GM12878 (cell line): ENCODE results near the gene DOCK2. TPM values are rescaled to one million over a fixed set of nuclear protein-coding genes. Genes with fewer than 3 reads are reported as not detected.

Experiments used
- ATAC-seq: fragments of 200-7000 bp; cut with Tn5 transposase; 3 replicates; pipeline ENCODE4 v1.9.1; 2020; ENCODE audit warnings: mild to moderate bottlenecking, moderate library complexity
- BruUV-seq: library from RNA; stranded (reverse); fragments of 400-500 nt; replicated peaks from 2 replicates; lab custom pipeline; 2021; lab: Mats Ljungman, UMichigan
- CTCF ChIA-PET: fragments of 300-600 bp; sonication (Branson Sonifier 250); formaldehyde crosslinking; extraction: SDS; loops from one replicate; lab custom pipeline; 2021; ENCODE audit warnings: inconsistent platforms; lab: Yijun Ruan, JAX
- POLR2A ChIA-PET: fragments of 350-600 bp; formaldehyde crosslinking; extraction: SDS; loops from one replicate; lab custom pipeline; 2021; ENCODE audit warnings: inconsistent platforms; lab: Charles Lee
- RAD21 ChIA-PET: fragments of 300-600 bp; sonication (Branson Sonifier 250); formaldehyde crosslinking; loops from one replicate; lab custom pipeline; 2023; ENCODE audit warnings: antibody characterized with exemption; ENCODE audit not compliant: unreplicated experiment; lab: Charles Lee
- SMC1A ChIA-PET: fragments of 300-600 bp; sonication (Branson Sonifier 250); formaldehyde crosslinking; loops from one replicate; lab custom pipeline; 2023; ENCODE audit not compliant: unreplicated experiment, uncharacterized antibody; lab: Charles Lee
- DNase-seq: peaks from one replicate; pipeline ENCODE4 v3.0.0-alpha.2; 2011; ENCODE audit warnings: low read depth, low spot score
- FAIRE-seq: peaks from 3 replicates; lab custom pipeline; 2011; peaks lifted over from hg19 to GRCh38; lab: Jason Lieb, UNC
- H2AFZ ChIP-seq: 2 replicates; pipeline ENCODE4 v1.6.0; 2011; ENCODE audit warnings: low read depth, low read length, control low read depth; ENCODE audit not compliant: control insufficient read depth
- H3K27ac ChIP-seq: 2 replicates; pipeline ENCODE4 v1.5.1; 2011; ENCODE audit warnings: control low read depth; ENCODE audit not compliant: control insufficient read depth, insufficient read depth
- H3K27me3 ChIP-seq, 2 experiments: replicated peaks in 1 of 2; 2 replicates each; pipeline versions ENCODE4 v1.6.0 to v1.6.1; 2011; ENCODE audit warnings: low read length in 1 of 2; ENCODE audit not compliant: control insufficient read depth in 2 of 2, insufficient read depth in 2 of 2
- H3K36me3 ChIP-seq, 2 experiments: 2 replicates each; pipeline ENCODE4 v1.5.1; 2011; ENCODE audit warnings: low read length in 1 of 2; ENCODE audit not compliant: control insufficient read depth in 2 of 2, insufficient read depth in 2 of 2
- H3K4me1 ChIP-seq: 2 replicates; pipeline ENCODE4 v1.6.1; 2011; ENCODE audit warnings: mild to moderate bottlenecking, low read length, moderate library complexity, mixed read lengths; ENCODE audit not compliant: control insufficient read depth, insufficient read depth
- H3K4me2 ChIP-seq: 2 replicates; pipeline ENCODE4 v1.6.0; 2011; ENCODE audit warnings: control low read depth; ENCODE audit not compliant: control insufficient read depth, insufficient read depth
- H3K4me3 ChIP-seq: fragments of 200-600 bp; sonication (generic); 2 replicates; pipeline ENCODE4 v1.5.1; 2016
- H3K79me2 ChIP-seq: 2 replicates; pipeline ENCODE4 v1.6.0; 2011; ENCODE audit warnings: low read length; ENCODE audit not compliant: control insufficient read depth, insufficient read depth
- H3K9ac ChIP-seq: 2 replicates; pipeline ENCODE4 v1.8.0; 2011; ENCODE audit warnings: low read length, control low read depth, mixed read lengths; ENCODE audit not compliant: control insufficient read depth, insufficient read depth
- H3K9me3 ChIP-seq: replicated peaks from 3 replicates; pipeline ENCODE4 v1.5.1; 2011; ENCODE audit warnings: mild to moderate bottlenecking, low read length; ENCODE audit not compliant: control insufficient read depth, insufficient read depth
- H4K20me1 ChIP-seq: 2 replicates; pipeline ENCODE4 v1.6.0; 2011; ENCODE audit not compliant: control insufficient read depth, insufficient read depth
- BRCA1 ChIP-seq: IDR thresholded peaks from 2 replicates; pipeline ENCODE4 v1.6.1; 2011; ENCODE audit warnings: low read depth, low read length, improper control_type of control experiment
- CHD4 ChIP-seq: fragments of 200-600 bp; sonication (generic); IDR thresholded peaks from 2 replicates; pipeline ENCODE4 v1.6.1; 2016; ENCODE audit warnings: mild to moderate bottlenecking
- E4F1 ChIP-seq: fragments of 450-650 bp; IDR thresholded peaks from 2 replicates; pipeline ENCODE4 v1.6.1; 2018; ENCODE audit warnings: borderline replicate concordance, mild to moderate bottlenecking; ENCODE audit not compliant: partially characterized antibody
- FOXM1 ChIP-seq: IDR thresholded peaks from 2 replicates; pipeline ENCODE4 v1.6.1; 2012; ENCODE audit warnings: low read depth, mild to moderate bottlenecking, inconsistent platforms, low read length, moderate library complexity
- MTA3 ChIP-seq: IDR thresholded peaks from 2 replicates; pipeline ENCODE4 v1.6.1; 2012; ENCODE audit warnings: low read length, inconsistent platforms, borderline replicate concordance
- RAD21 ChIP-seq: IDR thresholded peaks from 2 replicates; pipeline ENCODE4 v1.6.1; 2011; ENCODE audit warnings: mild to moderate bottlenecking, low read depth, low read length, moderate library complexity; ENCODE audit not compliant: insufficient read depth
- SMAD1 ChIP-seq: fragments of 450-650 bp; IDR thresholded peaks from 2 replicates; pipeline ENCODE4 v1.6.1; 2018; ENCODE audit warnings: mild to moderate bottlenecking, low read depth; ENCODE audit not compliant: partially characterized antibody
- ZBED1 ChIP-seq: IDR thresholded peaks from 2 replicates; pipeline ENCODE4 v1.6.1; 2016; ENCODE audit warnings: borderline replicate concordance
- ZNF274 ChIP-seq: IDR thresholded peaks from one replicate; pipeline ENCODE4 v1.8.0; 2011; ENCODE audit not compliant: insufficient read length, insufficient read depth
- ZNF687 ChIP-seq: fragments of 450-650 bp; IDR thresholded peaks from 2 replicates; pipeline ENCODE4 v1.6.1; 2017; ENCODE audit warnings: mild to moderate bottlenecking, moderate library complexity
- WGBS: methylation state at CpG from one replicate; pipeline ENCODE4 v1.1.6; 2016; ENCODE audit warnings: low lambda C conversion rate; ENCODE audit not compliant: insufficient replicate concordance, insufficient coverage; ENCODE audit errors: missing lambda C conversion rate; 5-methylcytosine and 5-hydroxymethylcytosine counted together
- in situ Hi-C: fragments of 300-500 bp; cut with MboI; formaldehyde crosslinking; loops from 9 replicates; pipeline ENCODE4 v1.14.3; 2018; ENCODE audit warnings: mixed read lengths
- intact Hi-C: fragments of 100-400 bp; cut with micrococcal nuclease; formaldehyde crosslinking; loops from one replicate; pipeline ENCODE4 v1.14.2; 2022; ENCODE audit not compliant: unreplicated experiment
- polyA plus RNA-seq, 11 experiments: library from polyadenylated mRNA; depleted of rRNA in 4 of 11; unstranded in 6 of 11; stranded (reverse) in 5 of 11; fragments of >200 nt; fragmentation: Nextera tagmentation in 4 of 11; fragmentation: Illumina TruSeq in 1 of 11; extraction: Ambion mirVana in 4 of 11; extraction: Trizol in 1 of 11; gene quantifications; 1 replicate in 1 of 11; 2 replicates in 10 of 11; pipeline versions ENCODE4 v1.2.1 to v1.2.3, GENCODE V29; 2011 to 2016; ENCODE audit warnings: inconsistent platforms in 2 of 11, missing spikeins in 2 of 11, low read depth in 1 of 11
- total RNA-seq, 4 experiments: library from RNA; depleted of rRNA in 3 of 4; stranded (reverse); fragments of >200 nt in 3 of 4; fragmentation: Illumina TruSeq in 1 of 4; extraction: Trizol in 1 of 4; gene quantifications; 2 replicates each; pipeline versions ENCODE4 v1.2.1 to v1.2.3, GENCODE V29; 2013 to 2021

Gene DOCK2
- total and polyA plus RNA-seq, 10 of the 15 experiments (the other 5 are each of a cell fraction or from before 2014, with no cell fraction given), result 34.2 to 192 (median 118) TPM

GRCh38 chr5:169736653-169737052, 99.6 kb downstream of the DOCK2 start:
- H3K27me3 ChIP-seq, result no peaks in the 10 kb centered on the region
- peak overlapping the region; percentile 7; the same call in 1 of the 2 replicates for H3K27ac ChIP-seq
- H4K20me1 ChIP-seq, result no peaks in the 10 kb centered on the region
- no peak overlapping the region for H2AFZ ChIP-seq
- H3K9me3 ChIP-seq, result no peaks in the 10 kb centered on the region; the same call in 2 of the 3 replicates
- H3K4me3 ChIP-seq, result no peak overlapping the region
- in situ Hi-C loops, result no loop called here
- H3K79me2 ChIP-seq, result peaks cover 6% of the 10 kb centered on the region
- DNase-seq, result no peak
- CTCF ChIA-PET, result interaction anchor here (1.0 kb wide), 1 partner anchor 15 kb away, joined by 3 read pairs; no protein-coding TSS in a partner anchor
- no peak overlapping the region for H3K9ac ChIP-seq
- no peak; the same call in 2 of the 3 replicates for ATAC-seq
- POLR2A ChIA-PET, result interaction anchor here (0.6 to 1.5 kb wide), 2 partner anchors 14 to 32 kb away, joined by 3 to 6 read pairs; no protein-coding TSS in a partner anchor
- 26% methylated on average over 2 of the region's 2 CpGs for WGBS
- no peak for TF ChIP-seq SMAD1
- no peak for TF ChIP-seq E4F1
- no peak for TF ChIP-seq FOXM1
- no peak for TF ChIP-seq ZNF274
- TF ChIP-seq BRCA1, result no peak
- TF ChIP-seq ZNF687, result peak; percentile 83
- no peak for TF ChIP-seq MTA3
- no peak for TF ChIP-seq CHD4
- 0 out of 2 replicates have a peak, but pooled peaks have one; percentile 32 for TF ChIP-seq ZBED1
- TF ChIP-seq RAD21, result 0 out of 2 replicates have a peak, but pooled peaks have one; percentile 2
- RAD21 ChIA-PET, result interaction anchor here (0.9 to 1.1 kb wide), 2 partner anchors 15 to 69 kb away, joined by 3 to 5 read pairs; no protein-coding TSS in a partner anchor
- no peak for FAIRE-seq
- SMC1A ChIA-PET, result interaction anchor here (0.6 to 26.1 kb wide), 5 partner anchors 8 to 73 kb away, joined by 3 to 315 read pairs (median 3); no protein-coding TSS in a partner anchor
- intact Hi-C loops, result no loop called here
- no TSS peak for BruUV-seq
- H3K36me3 ChIP-seq, result peaks cover 12 to 50% of the 10 kb centered on the region in 2 experiments
- H3K4me1 ChIP-seq, result peaks cover 6% of the 10 kb centered on the region; the same call in 1 of the 2 replicates
- H3K4me2 ChIP-seq, result no peak overlapping the region
